CMK (cell line): ENCODE data around the gene ZNF587.
A peak's percentile ranks its signal among the peaks of the same experiment; 100 is the strongest.
"Not testable (repeated sequence)": the region's sequence is repeated elsewhere in the genome, so short reads cannot be mapped to it uniquely, and the experiment has no call there.

Experiments
- DNase-seq: peaks from one replicate; pipeline ENCODE4 v3.0.0-alpha.2; 2010; ENCODE audit warnings: low read depth

The ZNF587 gene

GRCh38 chr19:57849666-57850473 is at the start of gene ZNF587:
ZNF587 (plus strand) TSS chr19:57849859; CDS start chr19:57850039, 180 bp downstream.
- peak; percentile 67 for DNase-seq

GRCh38 chr19:57800696-57801095 is 49.0 kb upstream of the ZNF587 start:
- DNase-seq: no peak

DNA sequence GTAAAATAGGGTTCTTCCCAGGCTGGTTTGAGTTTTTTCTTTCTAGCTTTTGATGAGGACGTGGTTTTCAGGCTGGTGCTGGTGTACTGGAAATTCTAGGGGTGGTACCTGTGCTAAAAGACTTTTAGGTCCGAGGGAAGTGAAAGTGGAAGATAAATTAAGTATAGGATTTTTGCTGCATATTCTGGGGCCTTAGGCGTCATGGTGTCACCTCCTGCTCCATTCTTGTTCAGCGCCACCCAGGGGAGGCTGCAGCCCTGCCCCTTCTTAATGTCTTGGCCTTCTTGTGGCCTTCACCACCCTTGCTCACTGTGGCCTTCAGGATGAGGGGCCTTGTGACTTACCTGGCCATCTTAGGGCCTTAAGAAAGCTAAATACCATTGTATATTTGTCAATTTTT is 47.4 kb upstream of the ZNF587 start:
- DNase-seq: no peak

DNA sequence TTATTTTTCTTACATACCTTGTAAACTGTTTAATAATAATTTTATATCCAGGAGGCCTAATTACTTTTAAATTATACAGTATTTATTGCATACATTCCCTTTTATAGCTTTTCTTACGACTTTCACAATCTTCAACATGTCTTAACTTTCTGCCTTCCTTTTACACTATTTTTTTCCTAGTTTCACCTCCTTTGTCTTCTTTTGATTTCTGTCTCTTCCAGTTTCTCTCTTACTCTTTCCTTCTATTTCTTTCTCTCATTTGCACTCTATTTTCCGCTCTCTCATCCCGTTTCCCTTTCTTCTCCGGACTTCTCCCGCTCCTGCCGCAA is 46.4 kb upstream of the ZNF587 start:
- DNase-seq: no peak

DNA sequence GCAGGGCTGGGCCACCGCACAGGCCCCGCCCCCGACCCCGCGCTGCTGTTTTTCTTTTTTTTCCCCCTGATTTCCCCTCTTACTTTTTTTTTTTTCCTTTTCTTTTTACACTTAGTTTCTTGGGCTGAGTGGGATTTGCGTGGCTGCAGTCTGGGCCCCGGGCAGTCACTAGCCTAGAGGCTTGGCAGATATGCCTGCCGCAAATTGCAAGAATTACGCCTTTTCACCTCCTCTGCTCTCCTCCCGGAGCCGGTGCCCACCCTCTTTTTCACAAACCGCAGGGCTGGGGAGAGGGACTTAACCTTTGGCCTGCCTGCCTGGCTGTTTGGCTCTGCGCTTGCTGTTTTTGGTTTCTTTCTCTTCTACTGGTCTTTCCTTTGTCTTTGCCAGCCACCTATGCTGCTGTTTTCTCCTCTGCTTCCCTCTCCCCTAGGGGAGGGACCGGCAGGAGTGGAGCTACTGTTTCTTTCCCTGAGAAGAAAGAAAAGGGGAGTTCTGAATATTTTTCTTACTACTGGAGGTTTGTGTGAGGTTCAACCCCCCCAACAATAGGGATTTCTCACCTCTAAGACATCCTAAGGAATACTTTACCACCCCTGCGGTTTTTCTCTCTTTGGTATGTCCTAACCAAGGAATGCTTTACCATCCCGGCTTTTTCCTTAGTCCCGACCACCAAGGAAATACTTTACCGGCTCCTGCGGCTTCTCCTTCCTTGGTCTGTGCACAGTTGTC is 45.9 kb upstream of the ZNF587 start:
- DNase-seq: no peak

DNA sequence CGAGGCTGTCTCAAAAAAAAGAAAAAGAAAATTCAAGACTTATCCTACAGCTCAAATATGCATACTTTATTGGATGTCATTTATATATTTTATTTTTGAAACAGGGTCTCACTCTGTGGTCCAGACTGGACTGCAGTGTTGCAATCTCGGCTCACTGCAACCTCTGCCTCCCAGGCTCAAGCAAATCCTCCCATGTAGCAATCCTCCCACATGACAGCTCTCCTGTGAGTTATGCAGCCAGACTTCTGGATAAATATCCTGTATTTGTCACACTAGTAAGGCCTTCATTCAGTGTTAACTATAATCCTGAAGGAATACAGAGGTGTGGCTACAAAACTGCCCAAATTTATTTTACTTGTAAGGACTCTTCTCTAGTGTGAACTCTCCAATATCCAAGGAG is 42.1 kb upstream of the ZNF587 start:
- DNase-seq: no peak

DNA sequence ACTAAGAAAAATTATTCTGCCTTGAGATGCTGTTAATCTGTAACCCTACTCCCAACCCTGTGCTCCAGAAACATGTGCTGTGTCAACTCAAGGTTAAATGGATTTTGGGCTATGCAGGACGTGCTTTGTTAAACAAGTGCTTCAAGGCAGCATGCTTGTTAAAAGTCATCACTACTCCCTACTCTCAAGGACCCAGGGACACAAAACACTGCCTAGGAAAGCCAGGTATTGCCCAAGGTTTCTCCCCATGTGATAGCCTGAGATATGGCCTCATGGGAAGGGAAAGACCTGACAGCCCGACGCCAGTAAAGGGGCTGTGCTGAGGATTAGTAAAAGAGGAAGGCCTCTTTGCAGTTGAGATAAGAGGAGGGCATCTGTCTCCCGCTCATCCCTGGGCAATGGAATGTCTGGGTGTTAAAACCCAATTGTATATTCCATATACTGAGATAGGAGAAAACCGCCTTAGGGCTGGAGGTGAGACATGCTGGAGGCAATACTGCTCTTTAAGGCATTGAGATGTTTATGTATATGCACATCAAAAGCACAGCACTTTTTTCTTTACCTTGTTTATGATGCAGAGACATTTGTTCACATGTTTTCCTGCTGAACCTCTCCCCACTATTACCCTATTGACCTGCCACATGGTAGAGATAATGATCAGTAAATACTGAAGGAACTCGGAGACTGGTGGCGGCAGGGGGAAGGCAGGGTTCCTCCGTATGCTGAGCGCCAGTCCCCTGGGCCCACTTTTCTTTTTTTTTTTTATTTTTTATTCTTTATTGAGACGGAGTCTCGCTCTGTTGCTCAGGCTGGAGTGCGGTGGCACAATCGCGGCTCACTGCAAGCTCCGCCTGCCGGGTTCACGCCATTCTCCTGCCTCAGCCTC is 39.0 kb upstream of the ZNF587 start:
- DNase-seq: not testable (repeated sequence)

DNA sequence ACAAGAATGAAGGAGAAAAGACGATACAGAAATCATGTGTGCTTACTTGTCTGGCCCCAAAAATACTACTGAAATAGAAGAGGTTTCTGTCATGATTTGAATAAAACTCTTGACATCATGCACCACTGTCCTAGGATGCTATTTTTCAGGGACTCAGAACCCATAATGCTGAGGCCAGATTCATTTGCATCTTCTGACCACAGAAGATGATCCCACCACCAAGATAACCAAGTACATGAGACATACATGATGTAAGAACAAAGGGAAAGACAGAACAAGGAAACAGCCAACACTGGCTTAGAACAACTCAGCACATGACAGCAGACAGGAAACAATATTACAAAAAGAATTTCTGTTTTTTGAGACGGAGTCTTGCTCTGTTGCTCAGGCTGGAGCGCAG is 37.4 kb upstream of the ZNF587 start:
- DNase-seq: no peak

DNA sequence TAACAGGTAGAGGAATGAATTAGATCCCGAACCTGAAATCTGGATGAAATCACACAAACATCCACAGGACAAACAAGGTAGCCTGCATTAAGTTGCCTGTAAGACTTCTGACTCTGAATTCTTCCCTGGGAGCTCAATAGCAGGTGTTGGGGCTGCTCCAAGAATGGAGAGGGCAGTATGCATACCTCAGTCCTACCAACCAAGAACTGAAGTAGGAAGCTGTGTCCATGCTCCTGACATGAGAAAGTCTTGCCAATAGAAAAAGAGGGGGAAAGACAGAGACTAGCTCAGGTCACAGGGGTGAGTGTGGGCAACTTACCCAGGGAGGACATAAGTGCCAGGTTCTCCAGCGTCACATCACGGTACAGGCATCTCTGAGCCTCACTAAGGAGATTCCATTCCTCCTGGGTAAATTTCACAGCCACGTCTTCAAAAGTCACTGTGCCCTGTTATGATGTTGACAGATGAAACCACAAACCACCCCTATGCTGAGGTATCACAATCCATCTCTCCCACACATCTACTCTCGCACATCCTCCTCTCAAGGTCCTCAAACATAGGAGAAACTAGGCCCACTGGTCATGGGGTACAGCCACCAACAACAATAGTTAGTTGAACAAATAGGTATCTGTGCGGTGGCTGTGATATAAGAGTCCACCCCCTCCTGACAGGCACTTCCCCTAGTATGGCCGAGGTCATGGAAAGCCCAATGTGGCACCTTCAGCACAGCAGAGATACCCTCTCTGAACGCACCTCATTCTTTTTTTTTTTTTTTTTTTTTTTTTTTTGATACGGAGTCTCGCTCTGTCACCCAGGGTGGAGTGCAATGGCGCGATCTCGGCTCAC is 36.5 kb upstream of the ZNF587 start:
- DNase-seq: not testable (repeated sequence)

- no peak for DNase-seq
Observed at GRCh38 chr19:57813919-57814504, 35.6 kb upstream of the ZNF587 start.

DNA sequence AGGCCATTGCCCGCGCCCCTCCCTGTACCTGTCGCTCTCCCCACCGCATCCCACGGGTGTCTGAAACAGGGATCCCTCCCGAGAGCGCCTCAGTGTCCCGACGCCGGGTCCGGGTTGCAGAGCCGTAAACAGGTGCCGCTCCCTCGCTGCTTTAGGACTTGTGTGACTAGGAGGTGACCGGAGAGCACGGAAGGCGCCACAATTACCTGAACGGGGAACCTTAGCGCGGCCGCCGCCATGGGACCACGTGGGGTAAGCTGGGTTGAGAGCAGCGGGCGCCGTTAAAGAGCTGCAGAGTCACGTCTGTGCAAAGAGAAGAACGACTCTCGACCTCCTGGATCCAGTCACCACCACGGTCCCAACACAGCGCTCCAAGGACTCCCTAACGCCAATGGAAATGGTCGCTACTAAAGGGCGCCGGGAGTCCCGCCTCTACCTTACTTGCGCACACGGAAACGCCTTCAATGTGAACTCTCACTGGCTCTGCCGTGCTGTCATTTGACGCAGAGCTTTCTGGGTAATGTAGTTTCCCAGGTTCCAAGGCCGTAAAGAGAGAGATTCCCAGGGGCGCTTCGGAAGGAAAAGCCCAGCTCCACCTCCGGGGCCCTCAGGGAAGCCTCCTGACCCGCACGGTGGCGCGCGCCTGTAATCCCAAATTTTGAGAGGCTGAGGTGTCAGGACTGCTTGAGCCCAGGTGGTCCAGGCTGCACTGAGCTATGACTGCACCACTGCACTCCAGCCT is 35.0 kb upstream of the ZNF587 start, which contains the start of gene ZNF552:
TSS of gene ZNF552 (minus strand) at position 409 of the 742 bp plus-strand sequence. CDS start at position 239, 170 bp downstream.
- peak; percentile 92 for DNase-seq

- no peak for DNase-seq
Observed at GRCh38 chr19:57815247-57816075, 34.2 kb upstream of the ZNF587 start.

DNA sequence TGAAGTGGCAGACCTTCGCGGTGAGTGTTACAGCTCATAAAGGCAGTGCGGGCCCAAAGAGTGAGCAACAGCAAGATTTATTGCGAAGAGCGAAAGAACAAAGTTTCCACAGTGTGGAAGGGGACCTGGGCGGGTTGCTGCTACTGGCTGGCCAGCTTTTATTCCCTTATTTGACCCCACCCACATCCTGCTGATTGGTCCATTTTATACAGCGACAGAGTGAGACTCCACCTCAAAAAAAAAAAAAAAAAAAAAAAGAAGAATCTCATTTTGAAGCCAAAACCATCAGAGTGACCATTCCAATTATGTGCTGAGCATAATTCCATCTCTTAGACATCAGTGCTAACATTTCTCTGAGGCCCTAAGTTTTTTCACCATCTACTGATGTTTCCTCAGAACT is 33.0 kb upstream of the ZNF587 start:
- no peak for DNase-seq

DNA sequence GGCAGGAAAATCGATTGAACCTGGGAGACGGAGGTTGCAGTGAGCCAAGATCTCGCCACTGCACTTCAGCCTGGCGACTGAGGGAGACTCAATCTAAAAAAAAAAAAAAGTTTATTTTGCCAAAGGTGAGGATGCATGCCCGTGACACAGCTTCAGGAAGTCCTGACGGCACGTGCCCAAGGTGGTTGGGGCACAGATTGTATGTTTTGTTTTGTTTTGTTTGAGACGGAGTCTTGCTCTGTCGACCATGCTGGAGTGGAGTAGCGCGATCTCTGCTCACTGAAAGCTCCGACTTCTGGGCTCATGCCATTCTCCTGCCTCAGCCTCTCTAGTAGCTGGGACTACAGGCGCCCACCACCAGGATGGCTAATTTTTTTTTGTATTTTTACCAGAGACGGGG is 31.7 kb upstream of the ZNF587 start:
- no peak for DNase-seq

DNA sequence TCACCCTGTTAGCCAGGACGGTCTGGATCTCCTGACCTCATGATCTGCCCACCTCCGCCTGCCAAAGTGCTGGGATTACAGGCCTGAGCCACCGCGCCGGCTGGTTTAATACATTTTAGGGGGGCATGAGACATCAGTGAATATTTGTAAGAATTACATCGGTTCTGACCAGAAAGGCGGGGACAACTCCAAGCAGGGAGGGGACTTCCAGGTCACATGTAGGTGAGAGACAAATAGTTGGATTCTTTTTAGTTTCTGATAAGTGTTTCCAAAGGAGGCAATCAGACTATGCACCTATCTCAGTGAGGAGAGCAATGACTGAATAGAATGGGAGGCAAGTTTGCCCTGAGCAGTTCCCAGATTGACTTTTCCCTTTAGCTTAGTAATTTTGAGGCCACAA is 31.3 kb upstream of the ZNF587 start:
- no peak for DNase-seq

- DNase-seq: peak; percentile 76
Observed at GRCh38 chr19:57819475-57820148, 30.0 kb upstream of the ZNF587 start.

- no peak for DNase-seq
Observed at GRCh38 chr19:57820599-57820998, 29.1 kb upstream of the ZNF587 start.

GRCh38 chr19:57821095-57821494 is 28.6 kb upstream of the ZNF587 start:
- DNase-seq: not testable (repeated sequence)

DNA sequence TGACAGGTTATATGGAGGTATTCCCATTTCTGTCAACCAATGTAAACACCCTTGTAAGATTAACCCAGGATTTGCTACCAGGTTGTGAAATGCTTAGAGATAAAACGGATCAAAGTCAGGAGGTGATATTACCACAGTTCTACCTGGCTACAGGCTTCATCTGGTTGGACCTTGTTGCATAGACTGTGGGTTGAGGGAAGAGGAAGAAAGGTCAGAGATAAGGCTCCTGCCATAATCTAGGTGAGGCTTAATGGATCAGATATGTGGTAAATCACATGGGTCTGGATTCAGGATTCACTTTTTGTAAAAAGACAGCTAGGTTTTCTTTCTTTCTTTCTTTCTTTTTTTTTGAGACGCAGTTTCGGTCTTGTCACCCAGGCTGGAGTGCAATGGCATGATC is 28.2 kb upstream of the ZNF587 start:
- not testable (repeated sequence) for DNase-seq
